ENCODE results near the gene NUP98.
"Not testable (repeated sequence)": the region's sequence is repeated elsewhere in the genome, so short reads cannot be mapped to it uniquely, and the experiment has no call there.

The NUP98 gene

DNA sequence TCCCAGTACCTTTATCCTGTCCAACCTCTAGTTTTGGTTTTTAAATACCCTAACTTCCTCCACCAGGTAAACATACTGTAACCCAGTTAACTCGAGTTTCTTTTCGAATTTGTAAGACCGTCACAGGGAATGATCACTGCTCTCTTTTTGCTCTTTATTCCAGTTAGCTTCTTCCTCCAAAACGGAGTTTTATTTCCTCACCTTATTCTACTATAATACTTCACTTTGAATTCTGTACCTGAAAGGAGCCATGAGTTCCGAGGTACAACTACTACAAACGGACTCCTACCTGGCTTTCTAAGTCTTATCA, 1.4 kb downstream of the NUP98 start:
- no peaks in the 10 kb centered on the region for H3K9me3 ChIP-seq (ENCODE audit: severe bottlenecking)
- TF ChIP-seq, protein P1, sequence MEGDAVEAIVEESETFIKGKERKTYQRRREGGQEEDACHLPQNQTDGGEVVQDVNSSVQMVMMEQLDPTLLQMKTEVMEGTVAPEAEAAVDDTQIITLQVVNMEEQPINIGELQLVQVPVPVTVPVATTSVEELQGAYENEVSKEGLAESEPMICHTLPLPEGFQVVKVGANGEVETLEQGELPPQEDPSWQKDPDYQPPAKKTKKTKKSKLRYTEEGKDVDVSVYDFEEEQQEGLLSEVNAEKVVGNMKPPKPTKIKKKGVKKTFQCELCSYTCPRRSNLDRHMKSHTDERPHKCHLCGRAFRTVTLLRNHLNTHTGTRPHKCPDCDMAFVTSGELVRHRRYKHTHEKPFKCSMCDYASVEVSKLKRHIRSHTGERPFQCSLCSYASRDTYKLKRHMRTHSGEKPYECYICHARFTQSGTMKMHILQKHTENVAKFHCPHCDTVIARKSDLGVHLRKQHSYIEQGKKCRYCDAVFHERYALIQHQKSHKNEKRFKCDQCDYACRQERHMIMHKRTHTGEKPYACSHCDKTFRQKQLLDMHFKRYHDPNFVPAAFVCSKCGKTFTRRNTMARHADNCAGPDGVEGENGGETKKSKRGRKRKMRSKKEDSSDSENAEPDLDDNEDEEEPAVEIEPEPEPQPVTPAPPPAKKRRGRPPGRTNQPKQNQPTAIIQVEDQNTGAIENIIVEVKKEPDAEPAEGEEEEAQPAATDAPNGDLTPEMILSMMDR (IDR thresholded peaks at IDR 0.05; ENCODE audit: poor library complexity, severe bottlenecking), result no peak
- no peak overlapping the region for H3K27ac ChIP-seq (ENCODE audit: poor library complexity, severe bottlenecking)
- H3K4me3 ChIP-seq (ENCODE audit: severe bottlenecking), result peak overlapping the region; percentile 93
- H3K4me1 ChIP-seq (ENCODE audit: insufficient read depth, poor library complexity, severe bottlenecking), result peaks cover 9% of the 10 kb centered on the region
- ATAC-seq (ENCODE audit: low read depth) (no peak), DNase-seq (ENCODE audit: low spot score) (no peak)
- no peaks in the 10 kb centered on the region for H3K27me3 ChIP-seq (ENCODE audit: insufficient read depth, poor library complexity, severe bottlenecking)
- H3K36me3 ChIP-seq (ENCODE audit: low read depth), result peaks cover 46% of the 10 kb centered on the region

DNA sequence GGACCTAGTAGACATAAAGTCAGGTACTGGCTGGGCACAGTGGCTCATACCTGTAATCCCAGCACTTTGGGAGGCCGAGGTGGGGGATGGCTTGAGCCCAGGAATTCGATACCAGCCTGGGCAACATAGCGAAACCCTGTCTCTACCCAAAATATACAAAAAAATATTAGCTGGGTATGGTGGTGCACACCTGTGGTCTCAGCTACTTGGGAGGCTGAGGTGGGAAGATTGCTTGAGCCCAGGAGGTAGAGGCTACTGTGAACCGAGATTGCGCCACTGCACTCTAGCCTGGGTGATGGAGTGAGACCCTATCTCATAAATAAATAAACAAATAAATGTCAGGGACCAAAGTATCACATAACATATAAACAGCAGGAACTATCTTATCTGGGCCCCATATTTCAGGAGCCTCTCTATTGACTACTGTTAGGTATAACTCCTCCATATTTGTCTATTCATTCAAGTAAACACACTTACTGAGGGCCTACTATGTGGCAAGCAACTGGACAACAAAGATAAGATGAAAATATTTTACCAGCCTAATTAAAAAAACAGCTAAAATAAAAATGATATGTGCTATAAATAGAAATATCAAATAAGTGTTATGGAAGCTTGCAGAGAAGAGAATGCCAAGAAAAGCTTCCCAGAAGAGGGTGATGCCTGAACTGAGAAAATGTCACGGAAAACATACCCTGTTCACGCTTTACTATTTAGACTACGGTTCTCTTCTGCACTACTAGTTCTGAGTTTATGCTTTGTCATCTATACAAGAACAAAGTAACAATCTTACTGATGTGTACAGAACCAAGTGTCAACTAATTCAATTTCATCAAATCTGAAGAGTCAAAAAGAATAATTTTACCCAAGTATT, 2.0 kb downstream of the NUP98 start:
- Histone ChIP-seq H3K36me3 (ENCODE audit: low read depth) (peaks cover 52% of the 10 kb centered on the region), H3K27ac (ENCODE audit: poor library complexity, severe bottlenecking) (no peak overlapping the region), H3K9me3 (ENCODE audit: severe bottlenecking) (no peaks in the 10 kb centered on the region), H3K4me1 (ENCODE audit: insufficient read depth, poor library complexity, severe bottlenecking) (peaks cover 9% of the 10 kb centered on the region), H3K27me3 (ENCODE audit: insufficient read depth, poor library complexity, severe bottlenecking) (no peaks in the 10 kb centered on the region), H3K4me3 (ENCODE audit: severe bottlenecking) (peak overlapping the region; percentile 93)
- TF ChIP-seq, protein P1 (IDR thresholded peaks at IDR 0.05; ENCODE audit: poor library complexity, severe bottlenecking), result no peak
- DNase-seq (ENCODE audit: low spot score) (no peak), ATAC-seq (ENCODE audit: low read depth) (no peak)

DNA sequence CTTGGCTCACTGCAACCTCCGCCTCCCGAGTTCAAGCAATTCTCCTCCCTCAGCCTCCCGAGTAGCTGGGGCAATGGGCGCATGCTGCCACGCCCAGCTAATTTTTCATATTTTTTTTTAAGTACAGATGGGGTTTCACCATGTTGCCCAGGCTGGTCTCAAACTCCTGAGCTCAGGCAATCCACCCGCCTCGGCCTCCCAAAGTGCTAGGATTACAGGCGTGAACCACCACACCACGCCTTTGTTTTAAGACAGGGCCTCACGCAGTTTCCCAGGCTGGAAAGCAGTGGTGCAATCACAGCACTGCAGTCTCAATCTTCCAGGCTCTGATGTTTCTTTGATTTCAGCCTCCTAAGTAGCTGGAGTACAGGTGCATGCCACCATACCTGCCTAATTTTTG, 3.0 kb downstream of the NUP98 start:
- ATAC-seq (ENCODE audit: low read depth); H3K4me1 ChIP-seq (ENCODE audit: insufficient read depth, poor library complexity, severe bottlenecking); H3K4me3 ChIP-seq (ENCODE audit: severe bottlenecking); DNase-seq (ENCODE audit: low spot score); H3K9me3 ChIP-seq (ENCODE audit: severe bottlenecking); H3K27ac ChIP-seq (ENCODE audit: poor library complexity, severe bottlenecking); H3K27me3 ChIP-seq (ENCODE audit: insufficient read depth, poor library complexity, severe bottlenecking): not testable (repeated sequence)
- H3K36me3 ChIP-seq (ENCODE audit: low read depth), result peaks cover 59% of the 10 kb centered on the region

DNA sequence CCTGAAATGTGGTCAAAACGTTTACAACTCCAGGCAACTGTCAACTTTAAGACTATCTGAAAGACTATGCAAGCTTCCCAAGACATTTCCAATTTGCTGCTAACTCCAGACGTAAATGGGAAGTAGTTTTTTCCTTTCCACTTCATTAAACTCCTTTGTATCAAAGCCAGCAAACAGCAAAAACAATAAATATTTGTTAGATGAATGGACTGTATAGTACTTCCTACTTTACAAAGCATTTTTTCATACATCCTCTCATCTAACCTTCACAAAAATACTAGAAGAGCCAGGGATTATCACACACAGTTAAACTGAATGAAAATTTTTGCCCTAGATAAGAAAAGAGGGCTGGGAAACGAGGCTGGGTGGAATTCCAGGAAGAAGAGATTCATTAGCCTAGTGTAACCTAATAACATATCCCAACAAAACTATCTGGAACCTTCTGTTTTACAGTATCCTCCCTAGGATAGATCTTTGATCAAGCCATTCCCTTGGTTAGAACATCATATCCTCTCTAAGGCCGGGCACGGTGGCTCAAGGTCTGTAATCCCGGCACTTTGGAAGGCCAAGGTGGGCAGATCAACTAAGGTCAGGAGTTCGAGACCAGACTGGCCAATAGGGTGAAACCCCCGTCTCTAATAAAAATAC, 10.4 kb downstream of the NUP98 start:
- TF ChIP-seq, protein P1 (IDR thresholded peaks at IDR 0.05; ENCODE audit: poor library complexity, severe bottlenecking), result no peak
- ATAC-seq (ENCODE audit: low read depth) (no peak), DNase-seq (ENCODE audit: low spot score) (no peak)
- H3K36me3 ChIP-seq (ENCODE audit: low read depth), result peaks cover 52% of the 10 kb centered on the region
- H3K27me3 ChIP-seq (ENCODE audit: insufficient read depth, poor library complexity, severe bottlenecking), result no peaks in the 10 kb centered on the region
- no peak overlapping the region for H3K27ac ChIP-seq (ENCODE audit: poor library complexity, severe bottlenecking)
- H3K9me3 ChIP-seq (ENCODE audit: severe bottlenecking), result no peaks in the 10 kb centered on the region
- H3K4me3 ChIP-seq (ENCODE audit: severe bottlenecking), result no peak overlapping the region
- peaks cover 14% of the 10 kb centered on the region for H3K4me1 ChIP-seq (ENCODE audit: insufficient read depth, poor library complexity, severe bottlenecking)

DNA sequence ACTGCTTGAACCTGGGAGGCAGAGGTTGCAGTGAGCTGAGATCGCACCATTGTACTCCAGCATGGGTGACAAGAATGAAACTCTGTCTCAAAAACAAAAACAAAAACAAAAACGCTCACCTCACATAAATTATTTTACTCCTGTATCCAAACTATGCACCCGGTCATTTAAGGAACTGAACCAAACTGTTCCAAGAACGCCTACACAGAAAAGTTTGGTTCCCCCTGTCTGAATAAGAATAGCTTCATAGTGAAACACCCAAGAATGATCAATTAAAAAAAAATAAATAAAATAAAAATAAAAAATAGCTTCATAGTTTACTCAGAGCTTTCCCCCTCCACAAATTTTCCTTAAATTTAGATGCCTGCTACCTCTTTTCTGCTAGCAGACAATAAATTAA, 13.7 kb downstream of the NUP98 start:
- TF ChIP-seq, protein P1 (IDR thresholded peaks at IDR 0.05; ENCODE audit: poor library complexity, severe bottlenecking), result no peak
- Histone ChIP-seq H3K9me3 (ENCODE audit: severe bottlenecking) (no peaks in the 10 kb centered on the region), H3K36me3 (ENCODE audit: low read depth) (peaks cover 53% of the 10 kb centered on the region), H3K4me3 (ENCODE audit: severe bottlenecking) (no peak overlapping the region), H3K27ac (ENCODE audit: poor library complexity, severe bottlenecking) (no peak overlapping the region), H3K27me3 (ENCODE audit: insufficient read depth, poor library complexity, severe bottlenecking) (no peaks in the 10 kb centered on the region), H3K4me1 (ENCODE audit: insufficient read depth, poor library complexity, severe bottlenecking) (peaks cover 20% of the 10 kb centered on the region)
- DNase-seq (ENCODE audit: low spot score) (no peak), ATAC-seq (ENCODE audit: low read depth) (no peak)
